K562 (cell line): ENCODE data around the gene ANKS1B. TPM values are rescaled to one million over a fixed set of nuclear protein-coding genes. Genes with fewer than 3 reads are reported as not detected.

ENCODE experiments used
- MBD1 ChIP-seq: fragments of 250-450 bp; sonication (Bioruptor Pico); IDR thresholded peaks from 2 replicates; pipeline ENCODE4 v1.8.0; 2022; ENCODE audit warnings: inconsistent platforms
- PTRF ChIP-seq: fragments of 450-650 bp; IDR thresholded peaks from 2 replicates; pipeline ENCODE4 v1.6.1; 2016; ENCODE audit warnings: mild to moderate bottlenecking, missing genetic modification characterization, missing compliant biosample characterization
- SP1 ChIP-seq: sonication (generic); formaldehyde crosslinking; IDR thresholded peaks from 2 replicates; pipeline ENCODE4 v1.8.1; 2022; ENCODE audit warnings: mild to moderate bottlenecking, missing genetic modification reagents
- TOE1 ChIP-seq, 2 experiments: fragments of 450-650 bp in 1 of 2; sonication (generic) in 1 of 2; formaldehyde crosslinking in 1 of 2; IDR thresholded peaks; 2 replicates each; pipeline versions ENCODE4 v1.7.1 to v1.8.0; 2016 to 2022; ENCODE audit warnings: borderline replicate concordance in 2 of 2, mild to moderate bottlenecking in 2 of 2, antibody characterized with exemption in 1 of 2, inconsistent platforms in 1 of 2, low read depth in 1 of 2, missing genetic modification reagents in 1 of 2, moderate library complexity in 1 of 2
- ZFPM2 ChIP-seq: fragments of 250-450 bp; sonication (Bioruptor Pico); IDR thresholded peaks from 2 replicates; pipeline ENCODE4 v1.5.1; 2022; ENCODE audit warnings: mild to moderate bottlenecking
- polyA plus RNA-seq, 8 experiments: library from polyadenylated mRNA; depleted of rRNA in 4 of 8; stranded (reverse) in 5 of 8; unstranded in 3 of 8; fragments of >200 nt; fragmentation: Nextera tagmentation in 2 of 8; fragmentation: Illumina TruSeq in 1 of 8; extraction: Ambion mirVana in 2 of 8; extraction: Trizol in 1 of 8; gene quantifications; 2 replicates each; pipeline versions ENCODE4 v1.2.1 to v1.2.3, GENCODE V29; 2011 to 2014; ENCODE audit warnings: inconsistent platforms in 1 of 8, missing spikeins in 1 of 8
- total RNA-seq, 7 experiments: library from RNA; depleted of rRNA in 6 of 7; stranded (reverse); fragments of >200 nt in 6 of 7; fragmentation: Illumina TruSeq in 2 of 7; extraction: Trizol in 2 of 7; gene quantifications; 2 replicates each; pipeline versions ENCODE4 v1.2.1 to v1.2.3, GENCODE V29; 2011 to 2021; ENCODE audit warnings: low replicate concordance in 1 of 7
- TF ChIP-seq, protein P1 (sequence below): fragments of 250-450 bp; sonication (Bioruptor Pico); IDR thresholded peaks from 2 replicates; pipeline ENCODE4 v1.5.0; 2021
- TF ChIP-seq, protein P2 (sequence below): fragments of 450-650 bp; IDR thresholded peaks from 2 replicates; pipeline ENCODE4 v1.6.1; 2016; ENCODE audit warnings: borderline replicate concordance

ANKS1B gene
- total and polyA plus RNA-seq, 9 of the 15 experiments (the other 6 are each of a cell fraction or from before 2014, with no cell fraction given), result 0.04 to 0.47 (median 0.28) TPM; not detected in 4

- TF ChIP-seq TOE1 (IDR thresholded peaks at IDR 0.05; ENCODE audit: borderline replicate concordance), result no peak
- TF ChIP-seq TOE1 (CRISPR knock-in tag; IDR thresholded peaks at IDR 0.05; ENCODE audit: borderline replicate concordance, low read depth), result no peak
- TF ChIP-seq, protein P1, sequence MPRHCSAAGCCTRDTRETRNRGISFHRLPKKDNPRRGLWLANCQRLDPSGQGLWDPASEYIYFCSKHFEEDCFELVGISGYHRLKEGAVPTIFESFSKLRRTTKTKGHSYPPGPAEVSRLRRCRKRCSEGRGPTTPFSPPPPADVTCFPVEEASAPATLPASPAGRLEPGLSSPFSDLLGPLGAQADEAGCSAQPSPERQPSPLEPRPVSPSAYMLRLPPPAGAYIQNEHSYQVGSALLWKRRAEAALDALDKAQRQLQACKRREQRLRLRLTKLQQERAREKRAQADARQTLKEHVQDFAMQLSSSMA (CRISPR knock-in tag), result no peak
- TF ChIP-seq ZFPM2 (CRISPR knock-in tag), result no peak
- no peak for TF ChIP-seq SP1 (CRISPR knock-in tag)
- no peak for TF ChIP-seq MBD1
- TF ChIP-seq, protein P2, sequence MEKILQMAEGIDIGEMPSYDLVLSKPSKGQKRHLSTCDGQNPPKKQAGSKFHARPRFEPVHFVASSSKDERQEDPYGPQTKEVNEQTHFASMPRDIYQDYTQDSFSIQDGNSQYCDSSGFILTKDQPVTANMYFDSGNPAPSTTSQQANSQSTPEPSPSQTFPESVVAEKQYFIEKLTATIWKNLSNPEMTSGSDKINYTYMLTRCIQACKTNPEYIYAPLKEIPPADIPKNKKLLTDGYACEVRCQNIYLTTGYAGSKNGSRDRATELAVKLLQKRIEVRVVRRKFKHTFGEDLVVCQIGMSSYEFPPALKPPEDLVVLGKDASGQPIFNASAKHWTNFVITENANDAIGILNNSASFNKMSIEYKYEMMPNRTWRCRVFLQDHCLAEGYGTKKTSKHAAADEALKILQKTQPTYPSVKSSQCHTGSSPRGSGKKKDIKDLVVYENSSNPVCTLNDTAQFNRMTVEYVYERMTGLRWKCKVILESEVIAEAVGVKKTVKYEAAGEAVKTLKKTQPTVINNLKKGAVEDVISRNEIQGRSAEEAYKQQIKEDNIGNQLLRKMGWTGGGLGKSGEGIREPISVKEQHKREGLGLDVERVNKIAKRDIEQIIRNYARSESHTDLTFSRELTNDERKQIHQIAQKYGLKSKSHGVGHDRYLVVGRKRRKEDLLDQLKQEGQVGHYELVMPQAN, result no peak
- no peak for TF ChIP-seq PTRF (tag)
These were observed 1246.2 kb downstream of the ANKS1B start (continued) for GRCh38 chr12:98738539-98738938.
